GM19452 (cell line): ENCODE data around the gene DNAJB1.
"Not testable (repeated sequence)": the region's sequence is repeated elsewhere in the genome, so short reads cannot be mapped to it uniquely, and the experiment has no call there.

ENCODE experiments used
- ATAC-seq: cut with Tn5 transposase; IDR thresholded peaks from one replicate; pipeline ENCODE4 v1.9.1; 2021; ENCODE audit not compliant: unreplicated experiment

Gene DNAJB1

GRCh38 chr19:14517840-14518505, at the start of gene DNAJB1:
Gene DNAJB1 (minus strand): TSS chr19:14518397. CDS start chr19:14518349, 48 bp downstream.
- peak; percentile 65 for ATAC-seq

DNA sequence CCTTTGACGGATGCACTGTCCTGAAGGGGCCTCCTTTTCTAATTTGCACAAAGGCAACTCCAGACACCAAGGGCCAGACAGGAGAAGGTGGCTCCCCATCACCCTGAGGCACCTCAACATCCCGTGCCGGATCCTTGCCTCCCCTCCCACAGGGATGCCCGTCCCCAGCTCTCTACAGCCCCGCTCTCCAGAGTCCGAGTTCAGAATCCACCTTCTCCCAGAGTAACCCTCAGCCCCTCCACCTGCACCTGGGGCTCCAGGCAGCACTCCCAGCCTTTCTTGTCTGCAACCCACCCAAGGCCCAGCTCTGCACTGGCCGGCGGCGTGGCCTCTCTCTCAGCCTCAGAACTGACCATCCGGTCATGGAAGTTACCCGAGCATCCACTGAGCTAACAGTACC, 48.9 kb upstream of the DNAJB1 start:
- no peak for ATAC-seq

DNA sequence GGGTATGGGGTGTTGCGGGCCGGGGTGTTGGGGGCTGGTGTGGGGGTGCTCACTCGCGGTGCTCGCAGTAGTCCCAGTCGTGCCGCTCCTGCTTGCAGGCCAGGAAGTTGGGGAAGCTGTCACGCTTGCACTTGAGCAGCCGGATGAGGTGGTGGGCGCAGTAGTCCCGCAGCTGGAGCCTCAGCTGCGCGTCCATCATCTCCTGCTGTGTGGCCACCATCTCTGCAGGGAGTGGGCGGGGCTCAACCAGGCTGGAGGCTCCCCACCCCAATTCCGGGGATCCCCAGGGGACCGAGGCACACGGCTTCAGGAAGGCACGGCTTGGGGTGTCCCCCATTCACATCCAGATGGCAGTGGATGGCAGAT, 48.5 kb upstream of the DNAJB1 start:
- no peak for ATAC-seq

GRCh38 chr19:14565765-14566711, 47.8 kb upstream of the DNAJB1 start:
- ATAC-seq = no peak

DNA sequence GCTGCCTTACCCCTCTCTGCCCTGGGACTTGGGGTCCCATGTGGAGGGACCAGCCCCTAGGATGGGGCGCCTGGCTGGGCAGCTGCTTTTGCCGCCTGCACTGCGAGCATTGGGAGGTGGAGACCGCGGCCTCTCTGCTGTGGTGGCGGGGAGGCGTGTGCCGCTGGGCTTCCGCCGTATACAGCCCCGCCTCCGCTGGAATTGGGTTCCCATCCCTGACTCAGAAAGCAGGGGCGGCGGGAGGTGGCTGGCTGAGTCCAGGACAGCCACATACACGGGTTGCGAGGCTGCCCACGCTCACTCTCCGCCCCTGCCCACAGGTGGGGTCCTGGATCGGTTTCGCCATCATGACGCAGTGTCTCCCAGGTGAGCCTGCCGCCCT, 47.1 kb upstream of the DNAJB1 start:
- no peak for ATAC-seq

- not testable (repeated sequence) for ATAC-seq
Measured at GRCh38 chr19:14564652-14565297, 46.6 kb upstream of the DNAJB1 start.

- ATAC-seq = no peak
Measured at GRCh38 chr19:14563989-14564651, 45.9 kb upstream of the DNAJB1 start.

DNA sequence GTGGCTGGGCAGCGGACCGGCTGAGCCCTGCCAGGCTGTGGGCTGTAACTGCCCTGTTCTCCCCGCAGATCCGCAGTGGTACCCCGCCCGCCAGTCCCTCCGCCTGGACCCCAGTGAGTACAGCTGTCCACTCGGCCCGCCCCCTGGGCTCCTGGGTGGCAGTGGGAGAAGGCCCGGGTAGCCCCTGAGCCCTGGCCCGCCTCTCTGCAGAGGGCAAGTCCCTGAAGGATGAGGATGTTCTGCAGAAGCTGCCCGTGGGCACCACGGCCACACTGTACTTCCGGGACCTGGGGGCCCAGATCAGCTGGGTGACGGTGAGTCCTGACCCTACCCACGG, 45.4 kb upstream of the DNAJB1 start:
- ATAC-seq = no peak

DNA sequence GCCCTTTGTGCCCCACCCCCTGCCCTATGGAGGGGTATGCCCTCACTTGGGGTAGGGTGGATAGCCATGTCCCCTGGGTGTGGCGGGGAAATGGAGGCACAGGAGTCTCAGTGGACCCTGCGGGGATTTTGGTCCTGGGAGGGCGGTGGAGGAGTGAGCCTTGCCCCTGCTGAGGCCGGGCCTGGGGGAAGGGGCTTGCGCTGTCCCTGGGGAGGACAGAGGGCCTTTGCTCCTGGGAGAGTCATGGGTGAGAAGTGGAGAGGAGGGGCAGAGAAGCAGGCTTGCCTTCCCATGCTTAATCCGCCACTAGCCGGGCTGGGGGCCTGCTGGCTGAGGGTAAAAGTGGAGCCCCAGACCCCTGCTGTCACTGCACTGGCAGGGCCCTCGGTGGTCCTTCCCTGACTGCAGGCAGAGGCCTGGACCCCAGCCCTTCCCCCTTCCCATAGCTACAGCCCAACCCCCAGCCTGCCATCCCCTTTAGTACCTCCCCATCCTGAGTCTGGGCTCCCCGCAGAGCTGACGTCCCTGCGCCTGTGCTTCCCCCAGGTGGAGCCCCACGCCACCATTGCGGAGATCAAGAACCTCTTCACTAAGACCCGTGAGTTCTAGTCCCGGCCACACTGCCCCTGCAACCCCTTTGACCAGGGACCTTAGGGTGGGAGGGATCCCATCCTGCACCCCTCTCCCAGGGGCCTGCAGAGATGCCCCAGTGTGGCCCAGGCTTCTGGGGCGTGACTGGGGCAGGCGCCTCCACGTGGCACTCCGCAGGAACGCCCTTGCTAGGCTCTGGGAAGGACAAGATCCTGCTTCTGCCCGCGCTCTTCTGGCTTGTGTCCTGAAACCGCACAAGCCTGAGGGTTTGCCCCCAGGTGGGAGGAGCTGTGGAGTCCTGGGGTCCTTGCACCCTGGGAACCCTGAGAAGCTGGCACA, 44.7 kb upstream of the DNAJB1 start:
- ATAC-seq = no peak

DNA sequence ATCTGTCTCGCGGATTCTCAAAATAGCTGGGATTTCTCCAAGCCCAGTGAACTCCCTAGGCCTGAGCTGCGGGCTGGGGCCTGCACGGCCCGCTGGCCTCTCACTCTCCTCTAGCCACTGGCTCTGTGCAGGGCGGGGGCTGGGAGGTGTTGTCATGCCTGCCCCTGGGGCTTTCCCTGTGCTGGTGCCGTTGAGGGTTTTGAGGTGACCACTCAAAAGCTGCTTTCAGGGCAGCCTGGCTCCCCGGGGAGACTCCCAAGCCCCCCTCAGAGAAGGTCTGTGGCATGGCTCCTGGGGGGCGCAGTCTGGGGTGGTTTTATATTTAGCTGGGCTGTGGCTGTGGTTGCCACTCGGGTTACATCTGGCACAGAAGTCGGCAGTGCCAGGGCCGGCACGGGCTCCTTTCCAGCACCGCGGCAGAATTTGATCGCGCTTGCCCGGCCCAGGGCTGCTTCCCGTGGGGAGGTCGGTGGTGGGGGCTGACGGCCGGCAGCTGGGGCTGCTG, 43.7 kb upstream of the DNAJB1 start:
- no peak for ATAC-seq

DNA sequence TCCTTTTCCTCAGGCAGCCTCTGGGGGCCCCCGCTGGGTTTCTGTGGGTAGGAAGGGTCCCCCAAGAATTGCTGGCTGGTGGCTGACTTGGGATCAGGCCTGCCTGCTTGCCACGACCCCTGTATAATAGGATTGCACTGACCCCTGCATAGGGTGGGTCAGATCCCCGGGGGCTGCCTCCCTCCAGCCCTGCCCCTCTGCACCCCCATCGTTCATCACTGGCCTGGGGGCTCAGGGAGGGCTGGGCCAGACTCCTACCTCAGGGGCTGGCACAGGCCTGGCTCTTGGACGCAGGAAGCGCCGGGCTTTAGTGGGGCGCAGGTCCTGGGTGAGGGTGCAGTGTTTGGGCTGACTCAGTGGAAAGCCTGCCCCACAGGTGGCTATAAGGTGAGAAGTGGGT, 43.1 kb upstream of the DNAJB1 start:
- ATAC-seq = no peak

GRCh38 chr19:14560776-14561108, 42.5 kb upstream of the DNAJB1 start:
- ATAC-seq = no peak

GRCh38 chr19:14559916-14560775, 41.9 kb upstream of the DNAJB1 start:
- no peak for ATAC-seq

DNA sequence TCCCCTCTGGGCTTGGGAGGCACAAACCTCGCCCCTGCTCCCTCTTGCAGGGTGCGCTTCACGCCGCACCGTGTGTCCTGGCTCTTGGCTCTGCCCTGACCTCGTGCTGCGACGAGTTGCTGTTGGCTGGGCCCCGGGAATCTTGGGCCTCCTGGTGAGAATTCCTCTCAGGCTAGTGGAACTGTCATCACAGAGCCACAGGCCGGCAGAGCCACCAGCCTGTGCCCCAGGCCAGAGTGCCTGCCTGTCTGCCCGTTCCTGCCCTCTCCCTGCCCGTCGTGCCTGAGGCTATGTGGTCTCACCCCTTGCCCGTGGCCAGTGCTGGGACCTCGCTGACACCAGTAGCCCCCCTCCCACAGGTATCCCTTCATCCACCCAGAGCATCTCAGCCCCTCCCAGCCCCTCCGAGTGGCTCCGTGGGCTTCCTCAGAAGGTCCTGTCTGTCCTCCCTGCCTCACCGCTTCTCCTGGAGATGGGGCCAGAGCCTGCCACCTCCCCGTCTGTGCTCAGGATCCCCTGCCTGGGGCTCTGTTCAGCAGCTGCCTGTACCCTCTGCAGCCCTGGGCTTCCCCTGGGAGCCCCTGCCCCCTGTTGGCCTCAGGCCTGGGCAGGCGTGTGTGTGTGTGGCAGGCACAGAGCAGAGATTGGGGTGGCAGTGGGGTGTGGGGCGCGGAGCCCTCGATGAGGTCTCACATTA, 40.3 kb upstream of the DNAJB1 start:
- no peak for ATAC-seq

DNA sequence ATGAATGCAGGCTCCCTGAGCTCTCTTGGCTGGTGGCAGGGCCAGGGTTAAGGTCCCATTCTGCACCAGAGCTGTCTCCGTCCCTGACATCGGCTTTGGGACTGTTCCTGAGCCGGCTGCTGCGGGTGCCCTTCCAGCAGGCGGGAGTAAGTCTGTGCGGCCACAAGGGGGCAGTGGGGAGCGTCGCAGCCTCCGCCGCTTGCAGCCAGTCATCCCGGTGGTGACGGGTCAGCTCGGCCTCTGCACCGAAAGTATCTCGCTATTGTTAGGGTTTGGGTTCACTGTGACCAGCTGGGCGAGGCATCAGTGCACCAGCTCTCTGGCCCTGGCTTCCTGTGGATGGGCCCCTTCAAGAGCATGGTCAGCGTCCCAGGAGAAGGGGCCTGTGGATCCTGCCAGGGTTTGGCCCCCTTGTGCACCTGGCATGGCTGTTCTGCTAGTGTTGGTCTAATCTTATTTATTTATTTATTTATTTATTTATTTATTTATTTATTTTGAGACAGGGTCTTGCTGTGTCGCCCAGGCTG, 38.5 kb upstream of the DNAJB1 start:
- ATAC-seq = no peak

DNA sequence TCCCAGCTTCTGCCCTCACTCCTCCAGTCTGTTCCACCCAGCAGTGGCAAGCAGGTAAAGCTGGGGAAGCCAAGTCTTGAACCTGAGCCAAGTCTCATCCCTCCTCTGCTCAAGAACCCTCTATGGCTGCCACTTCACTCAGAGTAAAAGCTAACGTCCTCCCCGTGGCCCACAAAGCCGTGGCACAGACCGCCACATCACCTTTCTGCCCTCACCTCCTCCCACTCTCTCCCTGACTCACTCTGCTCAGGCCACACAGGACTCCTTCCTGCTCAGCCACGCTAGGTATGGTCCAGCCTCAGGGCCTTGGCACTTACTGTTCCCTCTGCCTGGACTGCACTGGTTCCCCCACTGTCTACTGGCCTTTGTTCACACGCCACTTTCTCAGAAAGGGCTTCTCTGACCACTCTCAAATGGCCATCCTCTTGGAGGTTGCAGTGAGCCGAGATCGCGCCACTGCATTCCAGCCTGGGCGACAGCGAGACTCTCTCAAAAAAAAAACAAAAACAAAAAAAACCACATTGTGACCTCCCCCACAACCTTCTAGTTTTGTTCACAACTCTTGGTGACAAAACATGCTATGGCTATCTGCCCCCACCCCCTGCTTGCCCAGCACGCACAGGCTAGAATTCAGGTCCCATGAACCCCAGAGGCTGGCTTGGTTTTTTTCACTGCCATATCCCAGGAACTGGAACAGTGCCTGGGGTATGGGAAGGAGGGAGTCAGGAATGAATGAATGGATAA, 37.9 kb upstream of the DNAJB1 start:
- ATAC-seq = no peak

DNA sequence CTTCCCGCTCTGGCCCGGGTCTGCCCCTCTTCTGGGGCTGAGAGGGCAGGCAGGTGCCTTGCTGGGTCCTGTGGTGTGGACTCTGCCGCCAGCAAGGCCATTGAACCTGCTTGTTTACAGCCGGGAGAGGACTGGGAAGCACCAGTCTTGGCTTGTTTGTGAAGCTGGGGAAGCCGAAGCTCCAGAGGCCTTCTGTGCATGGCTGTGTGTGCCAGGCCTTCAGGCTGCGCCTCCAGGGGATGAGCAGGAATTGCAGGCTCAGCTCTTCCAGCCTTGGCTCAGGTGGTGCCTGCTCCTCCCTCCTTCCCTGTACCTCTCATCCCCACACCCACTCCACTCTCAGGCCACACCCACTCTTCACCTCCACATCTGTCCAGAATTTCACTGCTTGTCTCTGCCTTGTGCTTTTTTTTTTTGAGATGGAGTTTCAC, 36.2 kb upstream of the DNAJB1 start:
- ATAC-seq = no peak

- no peak for ATAC-seq
Measured at GRCh38 chr19:14553939-14554243, 35.7 kb upstream of the DNAJB1 start.
